Nephron progenitor cell (in vitro differentiated cells): Measurements from ENCODE around the gene NKX2-1.
"Not testable (repeated sequence)": the region's sequence is repeated elsewhere in the genome, so short reads cannot be mapped to it uniquely, and the experiment has no call there.

Experiments
- DNase-seq: peaks from one replicate; pipeline ENCODE4 v3.0.0; 2021
- H3K27ac Mint-ChIP-seq: 2 replicates; pipeline ENCODE4 v1.8.0; 2021; ENCODE audit warnings: mild to moderate bottlenecking, moderate library complexity, mixed read lengths
- H3K27me3 Mint-ChIP-seq: 2 replicates; pipeline ENCODE4 v1.8.0; 2021; ENCODE audit warnings: mild to moderate bottlenecking, low read depth, mixed read lengths; ENCODE audit not compliant: poor library complexity
- H3K36me3 Mint-ChIP-seq: 2 replicates; pipeline ENCODE4 v1.8.0; 2021; ENCODE audit warnings: low read depth, mixed read lengths
- H3K4me1 Mint-ChIP-seq: 2 replicates; pipeline ENCODE4 v1.8.0; 2021; ENCODE audit warnings: mixed read lengths
- H3K4me3 Mint-ChIP-seq: 2 replicates; pipeline ENCODE4 v1.8.0; 2021; ENCODE audit warnings: mild to moderate bottlenecking, moderate library complexity, mixed read lengths
- H3K9me3 Mint-ChIP-seq: 2 replicates; pipeline ENCODE4 v1.8.0; 2021; ENCODE audit warnings: mild to moderate bottlenecking, moderate library complexity, mixed read lengths
- TF ChIP-seq, protein P1 (sequence below): fragments of 200-600 bp; sonication (generic); IDR thresholded peaks from 2 replicates; pipeline ENCODE4 v1.5.0; 2021; ENCODE audit warnings: antibody characterized with exemption

Gene NKX2-1

DNA sequence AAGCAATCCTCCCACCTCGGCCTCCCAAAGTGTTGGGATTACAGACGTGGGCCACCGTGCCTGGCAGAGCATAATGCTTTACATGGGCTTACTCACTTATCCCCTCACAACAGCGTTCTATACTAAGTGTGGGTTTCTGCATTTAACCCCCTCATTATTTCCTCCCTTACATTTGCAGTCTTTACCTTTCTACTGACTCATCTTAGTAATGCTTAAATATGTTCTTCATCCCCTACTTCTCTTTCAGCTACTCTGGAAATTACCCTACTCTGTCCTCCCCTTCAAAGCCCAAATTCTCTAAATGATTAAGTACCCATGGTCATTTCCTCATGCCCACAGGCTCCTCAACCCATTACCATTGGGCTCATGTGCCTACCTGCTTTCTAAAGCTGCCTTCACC, 40.7 kb downstream of the NKX2-1 start:
- no peak overlapping the region for H3K4me3 Mint-ChIP-seq
- no peaks in the 10 kb centered on the region for H3K9me3 Mint-ChIP-seq
- no peaks in the 10 kb centered on the region for H3K36me3 Mint-ChIP-seq
- TF ChIP-seq, protein P1, sequence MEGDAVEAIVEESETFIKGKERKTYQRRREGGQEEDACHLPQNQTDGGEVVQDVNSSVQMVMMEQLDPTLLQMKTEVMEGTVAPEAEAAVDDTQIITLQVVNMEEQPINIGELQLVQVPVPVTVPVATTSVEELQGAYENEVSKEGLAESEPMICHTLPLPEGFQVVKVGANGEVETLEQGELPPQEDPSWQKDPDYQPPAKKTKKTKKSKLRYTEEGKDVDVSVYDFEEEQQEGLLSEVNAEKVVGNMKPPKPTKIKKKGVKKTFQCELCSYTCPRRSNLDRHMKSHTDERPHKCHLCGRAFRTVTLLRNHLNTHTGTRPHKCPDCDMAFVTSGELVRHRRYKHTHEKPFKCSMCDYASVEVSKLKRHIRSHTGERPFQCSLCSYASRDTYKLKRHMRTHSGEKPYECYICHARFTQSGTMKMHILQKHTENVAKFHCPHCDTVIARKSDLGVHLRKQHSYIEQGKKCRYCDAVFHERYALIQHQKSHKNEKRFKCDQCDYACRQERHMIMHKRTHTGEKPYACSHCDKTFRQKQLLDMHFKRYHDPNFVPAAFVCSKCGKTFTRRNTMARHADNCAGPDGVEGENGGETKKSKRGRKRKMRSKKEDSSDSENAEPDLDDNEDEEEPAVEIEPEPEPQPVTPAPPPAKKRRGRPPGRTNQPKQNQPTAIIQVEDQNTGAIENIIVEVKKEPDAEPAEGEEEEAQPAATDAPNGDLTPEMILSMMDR, result no peak
- H3K4me1 Mint-ChIP-seq, result no peaks in the 10 kb centered on the region
- H3K27me3 Mint-ChIP-seq, result peaks cover 70% of the 10 kb centered on the region
- no peak for DNase-seq
- no peak overlapping the region for H3K27ac Mint-ChIP-seq

DNA sequence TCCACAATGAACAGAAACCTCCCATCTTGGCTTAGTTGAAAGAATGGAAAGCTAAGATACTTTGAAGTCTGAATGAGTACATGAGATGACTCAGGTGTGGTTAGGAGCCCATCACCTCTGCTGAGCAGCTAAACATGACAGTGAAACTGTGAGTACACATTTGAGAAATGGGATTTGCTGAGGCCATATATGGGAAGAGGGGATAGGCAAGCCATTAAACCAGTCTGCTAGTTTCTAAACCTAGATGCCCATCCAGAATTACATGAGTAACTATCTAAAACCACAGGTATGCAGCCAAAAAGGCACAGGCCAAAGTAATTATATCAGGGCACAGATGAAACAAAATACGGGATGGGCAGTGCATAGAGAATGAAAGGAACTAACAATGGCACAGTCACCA, 41.2 kb downstream of the NKX2-1 start:
- Mint-ChIP-seq H3K9me3 (no peaks in the 10 kb centered on the region), H3K4me3 (no peak overlapping the region), H3K27ac (no peak overlapping the region), H3K4me1 (no peaks in the 10 kb centered on the region), H3K36me3 (no peaks in the 10 kb centered on the region), H3K27me3 (peaks cover 67% of the 10 kb centered on the region)
- TF ChIP-seq, protein P1, result no peak
- DNase-seq, result no peak

DNA sequence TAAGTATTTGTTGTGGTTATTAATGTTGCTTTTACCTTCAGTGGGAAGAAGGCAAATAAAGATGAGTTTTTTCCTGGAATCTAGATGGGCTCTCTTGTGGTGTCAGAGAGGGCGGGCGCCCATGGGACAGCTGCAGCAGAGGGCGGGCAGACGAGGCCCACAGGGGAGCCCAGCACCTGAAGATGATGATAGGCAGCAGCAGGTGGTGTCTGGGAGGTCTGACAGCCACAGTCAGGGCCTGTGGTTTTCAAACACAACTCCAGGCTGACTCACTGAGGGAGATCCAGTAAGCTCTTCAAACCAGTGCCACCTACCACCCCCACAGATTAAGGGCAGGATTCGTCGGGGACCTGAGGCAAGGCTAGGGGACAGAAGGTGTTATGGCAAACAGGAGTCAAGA, 42.8 kb downstream of the NKX2-1 start:
- Mint-ChIP-seq H3K4me1 (no peaks in the 10 kb centered on the region), H3K36me3 (no peaks in the 10 kb centered on the region), H3K9me3 (peaks cover 1% of the 10 kb centered on the region), H3K27me3 (peaks cover 67% of the 10 kb centered on the region), H3K4me3 (no peak overlapping the region), H3K27ac (no peak overlapping the region)
- TF ChIP-seq, protein P1, result no peak
- DNase-seq, result no peak

DNA sequence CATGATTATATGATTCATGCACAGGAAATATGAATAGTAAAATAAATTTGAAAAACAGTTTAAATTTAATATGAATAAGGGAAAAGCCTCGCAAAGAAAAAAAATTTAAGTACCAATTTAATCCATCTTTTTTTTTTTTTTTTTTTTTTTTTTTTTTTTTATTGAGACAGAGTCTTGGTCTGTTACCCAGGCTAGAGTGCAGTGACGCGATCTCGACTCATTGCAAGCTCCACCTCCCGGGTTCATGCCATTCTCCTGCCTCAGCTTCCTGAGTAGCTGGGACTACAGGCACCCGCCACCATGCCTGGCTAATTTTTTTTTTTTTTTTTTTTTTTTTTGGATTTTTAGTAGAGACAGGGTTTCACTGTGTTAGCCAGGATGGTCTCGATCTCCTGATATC, 44.0 kb downstream of the NKX2-1 start:
- not testable (repeated sequence) for H3K4me3 Mint-ChIP-seq, H3K4me1 Mint-ChIP-seq, H3K36me3 Mint-ChIP-seq, DNase-seq, H3K9me3 Mint-ChIP-seq, H3K27ac Mint-ChIP-seq
- peaks cover 63% of the 10 kb centered on the region for H3K27me3 Mint-ChIP-seq

DNA sequence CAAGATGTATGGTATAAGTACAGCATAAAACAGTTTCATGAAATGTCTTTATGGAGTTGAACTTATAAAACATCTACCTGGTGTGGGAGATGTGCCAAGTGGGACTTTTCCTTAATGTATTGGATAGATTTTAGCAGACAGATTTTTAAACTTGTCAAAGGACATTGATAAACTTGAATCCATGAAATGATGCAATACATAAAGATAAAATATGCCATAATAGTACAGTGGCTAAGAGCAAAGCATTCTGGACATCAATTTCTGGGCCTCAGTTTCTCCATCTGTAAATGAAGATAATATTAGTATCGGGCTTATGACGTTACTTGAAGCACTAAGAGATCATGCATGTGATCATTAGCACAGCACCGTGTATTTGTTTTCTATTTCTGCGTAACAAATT, 45.4 kb downstream of the NKX2-1 start:
- Mint-ChIP-seq H3K36me3 (no peaks in the 10 kb centered on the region), H3K4me1 (no peaks in the 10 kb centered on the region), H3K4me3 (no peak overlapping the region), H3K9me3 (peaks cover 4% of the 10 kb centered on the region), H3K27me3 (peaks cover 61% of the 10 kb centered on the region), H3K27ac (no peak overlapping the region)
- TF ChIP-seq, protein P1, result no peak
- DNase-seq, result no peak

DNA sequence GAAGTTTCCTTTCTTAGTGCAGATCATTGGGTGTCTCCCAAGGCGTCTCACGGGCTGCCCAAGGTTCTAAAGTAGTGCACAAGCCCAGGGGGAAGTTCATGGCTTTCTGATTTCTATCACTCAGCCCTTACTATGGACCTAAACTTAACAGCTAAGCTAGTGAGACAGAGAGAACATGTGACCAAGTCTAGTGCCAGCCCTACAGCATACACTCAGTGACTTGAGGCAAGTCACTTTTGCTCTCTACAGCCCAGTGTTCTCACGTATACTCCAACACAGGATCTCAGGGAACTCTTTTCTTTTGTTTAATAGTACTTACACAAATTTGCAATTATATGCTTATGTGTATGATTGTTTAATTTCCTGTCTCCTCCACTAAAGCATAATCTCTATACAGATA, 48.6 kb downstream of the NKX2-1 start:
- no peaks in the 10 kb centered on the region for H3K4me1 Mint-ChIP-seq
- H3K4me3 Mint-ChIP-seq, result no peak overlapping the region
- TF ChIP-seq, protein P1, result no peak
- no peak overlapping the region for H3K27ac Mint-ChIP-seq
- H3K36me3 Mint-ChIP-seq, result no peaks in the 10 kb centered on the region
- H3K9me3 Mint-ChIP-seq, result peaks cover 4% of the 10 kb centered on the region
- H3K27me3 Mint-ChIP-seq, result peaks cover 59% of the 10 kb centered on the region
- no peak for DNase-seq
